Measurements from ENCODE around the gene TMEM163. TPM values are rescaled to one million over a fixed set of nuclear protein-coding genes. Genes with fewer than 3 reads are reported as not detected.

Gene TMEM163
- polyA plus RNA-seq, 3 donors from 2014 or later = 1.1 to 5.2 (median 2.8) TPM

DNA sequence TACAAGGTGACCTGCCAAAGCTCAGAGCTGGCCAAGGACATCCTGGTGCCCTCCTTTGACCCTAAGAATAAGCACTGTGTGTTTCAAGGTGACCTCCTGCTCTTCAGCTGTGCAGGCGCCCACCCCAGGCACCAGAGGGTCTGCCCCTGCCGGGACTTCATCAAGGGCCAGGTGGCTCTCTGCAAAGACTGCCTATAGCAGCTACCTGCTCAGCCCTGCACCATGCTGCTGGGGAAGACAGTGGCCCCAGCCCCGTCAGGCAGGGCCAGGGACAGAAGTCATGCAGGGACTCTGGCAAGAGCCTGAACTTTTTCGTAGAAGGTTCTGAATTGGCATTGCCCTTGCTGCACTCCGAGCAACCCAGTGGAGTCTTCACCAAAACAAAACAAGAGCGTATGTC, 270.1 kb downstream of the TMEM163 start:
- Mint-ChIP-seq H3K27ac (peak overlapping the region in 1 of 6 donors; percentile 46), H3K27me3 (ENCODE audit: low read depth in 3 of 3) (peaks cover 0 to 2% (median 2%) of the 10 kb centered on the region in 3 donors), H3K4me1 (peaks cover 1 to 5% of the 10 kb centered on the region in 2 donors), H3K4me3 (no peak overlapping the region), H3K9me3 (no peaks in the 10 kb centered on the region), H3K36me3 (peaks cover 0 to 6% (median 0%) of the 10 kb centered on the region in 3 donors)
- no peak for DNase-seq

DNA sequence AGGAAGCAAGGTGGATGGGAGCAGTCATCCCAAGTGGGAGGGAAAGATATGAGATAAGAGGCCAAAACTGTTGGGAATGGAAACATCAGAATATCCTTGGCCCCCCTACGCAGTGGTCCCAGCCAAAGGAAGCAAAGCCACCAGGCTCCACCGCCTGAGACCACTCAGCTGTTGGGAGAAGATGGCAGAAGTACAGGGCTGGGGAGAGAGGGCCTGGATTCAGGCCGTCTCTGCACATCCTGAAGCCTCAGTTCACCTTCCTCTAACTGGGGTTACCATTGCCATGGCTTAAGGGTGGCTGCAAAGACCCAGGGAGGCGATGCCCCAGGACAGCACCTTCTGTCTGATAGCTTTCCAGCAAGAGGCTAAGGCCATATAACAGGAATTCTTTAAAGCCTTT, 271.1 kb downstream of the TMEM163 start:
- Mint-ChIP-seq H3K4me1 (peaks cover 1 to 5% of the 10 kb centered on the region in 2 donors), H3K36me3 (peaks cover 0 to 10% (median 0%) of the 10 kb centered on the region in 3 donors), H3K27me3 (ENCODE audit: low read depth in 3 of 3) (peaks cover 0 to 2% (median 2%) of the 10 kb centered on the region in 3 donors), H3K27ac (no peak overlapping the region), H3K4me3 (no peak overlapping the region), H3K9me3 (no peaks in the 10 kb centered on the region)
- no peak for DNase-seq

DNA sequence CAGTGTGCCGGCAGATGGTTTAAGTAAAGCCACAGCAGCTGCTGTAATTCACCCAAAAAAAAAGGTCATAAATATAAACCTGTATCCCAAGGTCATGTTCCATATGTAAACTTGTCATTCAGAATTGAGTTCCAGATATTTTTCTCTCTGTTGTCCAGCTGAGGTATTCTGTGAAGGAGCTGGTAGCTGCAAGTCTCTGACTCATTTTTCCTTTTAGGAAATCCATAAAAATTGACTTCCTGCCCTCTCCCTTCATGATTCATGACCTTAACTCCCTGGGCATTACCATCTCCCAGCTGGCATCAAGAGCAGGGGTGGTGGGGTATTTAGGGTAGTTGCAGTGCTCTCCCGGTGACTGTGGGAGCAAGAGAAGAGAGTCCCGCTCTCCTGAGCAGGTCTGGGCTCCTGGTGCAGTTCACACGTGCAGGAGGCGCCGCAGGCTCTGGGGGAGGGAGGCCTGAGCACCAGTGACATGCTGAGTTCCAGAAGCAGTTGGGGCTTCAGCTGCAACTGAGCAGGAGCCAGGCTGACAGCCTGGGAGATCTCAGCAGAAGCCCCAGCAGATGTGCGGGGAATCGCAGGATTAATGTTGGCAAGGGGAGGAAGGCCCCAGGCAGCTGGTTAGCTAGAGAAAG, 272.3 kb downstream of the TMEM163 start:
- no peak overlapping the region for H3K4me3 Mint-ChIP-seq
- H3K36me3 Mint-ChIP-seq = peaks cover 0 to 16% (median 9%) of the 10 kb centered on the region in 3 donors
- no peaks in the 10 kb centered on the region for H3K9me3 Mint-ChIP-seq
- DNase-seq = no peak
- H3K27ac Mint-ChIP-seq = peak overlapping the region in 1 of 6 donors; percentile 5
- peaks cover 0 to 4% (median 2%) of the 10 kb centered on the region in 3 donors for H3K27me3 Mint-ChIP-seq (ENCODE audit: low read depth in 3 of 3)
- H3K4me1 Mint-ChIP-seq = peaks cover 1 to 5% of the 10 kb centered on the region in 2 donors

DNA sequence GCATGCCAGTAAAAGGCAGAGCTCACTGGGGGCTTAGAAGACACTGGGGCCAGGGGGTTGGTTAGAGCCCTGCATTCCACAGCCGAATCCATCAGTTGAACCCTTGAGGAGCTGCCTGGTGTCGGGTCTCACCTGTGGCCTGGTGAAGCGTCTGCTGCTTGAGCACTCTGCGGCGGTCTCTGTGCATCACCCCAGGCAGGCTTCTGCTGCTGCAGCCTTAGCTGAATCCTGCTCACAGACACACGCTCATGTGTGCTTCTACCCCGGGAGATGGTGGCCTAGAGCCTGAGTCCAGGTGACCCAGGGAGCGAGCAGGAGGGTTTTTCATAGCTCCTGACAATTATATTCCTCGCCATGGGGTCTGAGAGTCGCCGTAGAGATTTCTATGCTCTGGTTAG, 272.8 kb downstream of the TMEM163 start:
- H3K9me3 Mint-ChIP-seq = no peaks in the 10 kb centered on the region
- H3K4me1 Mint-ChIP-seq = peaks cover under 1 to 5% of the 10 kb centered on the region in 2 donors
- peaks cover 0 to 16% (median 9%) of the 10 kb centered on the region in 3 donors for H3K36me3 Mint-ChIP-seq
- H3K27ac Mint-ChIP-seq = no peak overlapping the region
- H3K4me3 Mint-ChIP-seq = no peak overlapping the region
- no peak for DNase-seq
- peaks cover 0 to 4% (median 2%) of the 10 kb centered on the region in 3 donors for H3K27me3 Mint-ChIP-seq (ENCODE audit: low read depth in 3 of 3)

DNA sequence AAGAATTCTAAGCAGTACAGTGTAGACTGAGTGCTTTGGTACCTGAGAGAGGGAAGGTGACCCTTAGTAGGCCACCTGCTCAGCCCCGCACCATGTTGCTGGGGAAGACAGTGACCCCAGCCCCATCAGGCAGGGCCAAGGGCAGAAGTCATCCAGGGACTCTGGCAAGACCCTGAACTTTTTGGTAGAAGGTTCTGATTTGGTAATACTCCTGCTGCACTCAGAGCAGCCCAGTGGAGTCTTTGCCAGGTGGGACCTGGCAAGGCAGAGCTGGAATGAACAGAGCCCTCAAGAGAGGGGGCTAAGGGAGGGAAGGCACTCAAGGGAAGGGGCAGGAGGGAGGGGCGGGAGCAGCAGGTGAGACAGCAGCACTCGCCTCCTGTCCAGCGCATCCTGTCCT, 273.7 kb downstream of the TMEM163 start:
- H3K9me3 Mint-ChIP-seq = no peaks in the 10 kb centered on the region
- H3K4me3 Mint-ChIP-seq = no peak overlapping the region
- H3K27me3 Mint-ChIP-seq (ENCODE audit: low read depth in 3 of 3) = peaks cover 0 to 4% (median 2%) of the 10 kb centered on the region in 3 donors

DNA sequence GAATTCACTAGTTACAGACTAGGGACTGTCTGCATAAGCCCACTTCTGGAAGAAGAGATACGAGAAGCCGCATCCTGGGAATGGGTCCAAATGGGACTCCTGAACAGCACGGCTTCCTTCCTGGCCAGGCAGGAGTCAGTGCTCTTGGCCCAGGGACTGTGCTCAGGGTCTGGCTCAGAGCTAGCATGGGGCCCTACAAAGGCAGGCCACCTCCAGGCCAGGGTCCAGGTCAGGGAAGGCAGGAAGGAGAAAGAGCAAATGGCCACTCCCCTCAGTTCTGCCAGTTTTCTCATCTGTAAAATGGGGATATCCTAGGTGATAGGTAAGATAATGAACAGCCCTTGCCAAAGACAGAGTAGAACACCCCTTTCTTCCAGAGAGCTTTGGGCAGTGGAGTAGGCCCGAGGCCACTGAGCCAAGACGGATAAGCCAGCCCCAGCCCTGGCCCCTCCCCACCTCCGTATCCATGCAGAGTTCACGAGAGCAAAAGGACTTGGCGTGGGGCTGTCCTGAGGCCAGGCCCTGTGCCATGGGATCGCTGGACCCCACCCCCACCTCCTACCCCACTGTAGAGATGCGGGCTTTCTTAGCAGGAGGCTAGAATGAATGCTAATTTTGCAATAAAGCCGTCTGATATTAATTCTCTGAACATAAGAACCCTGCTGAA, 274.9 kb downstream of the TMEM163 start:
- Mint-ChIP-seq H3K36me3 (peaks cover 6 to 21% (median 15%) of the 10 kb centered on the region in 3 donors), H3K4me3 (no peak overlapping the region), H3K27ac (no peak overlapping the region), H3K4me1 (peaks cover 0 to 5% of the 10 kb centered on the region in 2 donors), H3K9me3 (no peaks in the 10 kb centered on the region), H3K27me3 (ENCODE audit: low read depth in 3 of 3) (peaks cover 0 to 4% (median 2%) of the 10 kb centered on the region in 3 donors)
- no peak for DNase-seq

More for the DNA sequence above, 273.7 kb downstream of the TMEM163 start:
- Mint-ChIP-seq H3K36me3 (peaks cover under 1 to 20% (median 12%) of the 10 kb centered on the region in 3 donors), H3K27ac (no peak overlapping the region), H3K4me1 (peaks cover 0 to 5% of the 10 kb centered on the region in 2 donors)
- no peak for DNase-seq

DNA sequence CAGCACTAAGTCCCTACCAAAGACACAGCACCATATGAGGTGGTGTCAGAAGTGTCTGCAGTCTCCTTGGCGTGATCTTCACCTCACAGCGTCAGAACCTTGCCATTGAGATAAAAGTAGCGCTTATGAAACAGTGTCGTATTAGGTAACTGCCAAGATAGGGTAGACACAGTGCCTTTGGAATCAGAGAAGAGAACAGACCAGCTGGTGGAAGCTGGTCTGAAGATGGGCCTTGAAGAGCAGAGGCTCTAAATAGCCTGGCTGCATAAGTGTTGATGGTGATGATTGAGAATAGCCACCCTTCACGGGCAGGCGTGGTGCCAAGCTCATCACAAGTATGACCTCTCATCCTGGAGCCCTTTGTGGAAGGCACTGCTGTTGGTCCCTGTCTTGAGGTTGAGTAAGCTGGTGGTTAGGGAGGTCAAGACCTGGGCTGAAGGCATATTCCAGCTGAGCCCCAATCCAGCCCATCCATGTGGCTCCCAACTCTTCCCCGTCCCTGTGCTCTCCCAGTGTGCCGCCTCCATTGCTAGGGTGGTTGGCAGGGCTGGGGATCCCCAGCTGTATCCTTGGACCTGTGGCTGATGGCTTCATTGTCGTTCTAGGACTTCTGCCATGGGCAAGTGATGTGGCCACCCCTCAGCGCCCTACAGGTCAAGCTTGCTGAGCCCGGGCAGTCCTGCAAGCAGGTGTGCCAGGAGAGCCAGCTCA, 277.5 kb downstream of the TMEM163 start:
- Mint-ChIP-seq H3K9me3 (no peaks in the 10 kb centered on the region), H3K36me3 (peaks cover 6 to 25% (median 15%) of the 10 kb centered on the region in 3 donors), H3K27me3 (ENCODE audit: low read depth in 3 of 3) (peaks cover 0 to 4% (median 0%) of the 10 kb centered on the region in 3 donors), H3K27ac (no peak overlapping the region), H3K4me3 (no peak overlapping the region), H3K4me1 (peaks cover 0 to 5% of the 10 kb centered on the region in 2 donors)
- DNase-seq = no peak

DNA sequence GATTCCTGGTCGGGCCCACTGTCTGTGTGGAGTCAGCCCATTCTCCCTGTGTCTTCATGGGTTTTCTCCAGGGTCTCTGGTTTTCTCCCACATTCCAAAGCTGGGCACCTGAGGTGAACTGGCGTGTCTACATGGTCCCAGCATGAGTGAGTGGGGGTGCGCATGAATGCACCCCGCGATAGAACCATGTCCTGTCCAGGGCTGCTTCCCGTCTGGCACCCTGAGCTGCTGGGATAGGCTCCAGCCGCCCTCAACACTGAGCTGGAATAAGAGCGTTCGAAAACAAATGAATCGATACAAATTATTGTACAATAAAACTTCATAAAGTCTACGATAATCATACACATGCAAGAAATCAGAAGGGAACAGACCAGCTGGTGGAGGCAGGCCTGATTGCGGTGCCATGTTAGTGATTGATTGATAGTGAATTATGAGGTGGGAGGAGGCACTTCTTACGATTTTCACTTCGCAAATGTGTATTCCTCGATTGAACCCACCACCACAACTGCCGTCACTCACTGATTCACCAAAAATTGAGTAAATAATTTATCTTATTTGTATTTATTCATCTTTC, 278.4 kb downstream of the TMEM163 start:
- peaks cover 0 to 2% (median 0%) of the 10 kb centered on the region in 3 donors for H3K27me3 Mint-ChIP-seq (ENCODE audit: low read depth in 3 of 3)
- peaks cover 7 to 25% (median 16%) of the 10 kb centered on the region in 3 donors for H3K36me3 Mint-ChIP-seq
- no peaks in the 10 kb centered on the region for H3K9me3 Mint-ChIP-seq
- H3K27ac Mint-ChIP-seq = no peak overlapping the region
- peaks cover 0 to 5% of the 10 kb centered on the region in 2 donors for H3K4me1 Mint-ChIP-seq
- no peak overlapping the region for H3K4me3 Mint-ChIP-seq
- DNase-seq = no peak

DNA sequence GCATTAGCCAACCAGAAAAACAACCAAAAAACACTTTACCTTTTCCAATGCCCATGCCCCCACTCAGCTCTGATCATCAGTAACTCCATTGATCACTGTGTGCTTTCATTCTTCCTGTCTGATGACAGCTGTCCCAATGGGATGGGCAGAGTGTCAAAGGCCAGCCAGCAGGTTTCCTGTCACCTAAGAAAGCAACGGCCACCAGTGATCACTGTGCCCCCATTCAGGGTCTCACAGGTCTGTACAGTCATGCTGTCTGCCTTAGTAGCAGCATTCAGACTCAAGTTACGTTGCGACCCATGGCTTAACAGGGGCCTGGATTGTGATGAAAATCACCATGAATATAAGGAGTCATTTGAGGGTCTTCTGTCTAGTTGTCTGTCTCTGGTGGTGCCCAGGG, 280.4 kb downstream of the TMEM163 start:
- no peak overlapping the region for H3K4me3 Mint-ChIP-seq
- H3K4me1 Mint-ChIP-seq = no peaks in the 10 kb centered on the region
- H3K36me3 Mint-ChIP-seq = peaks cover 18 to 34% (median 21%) of the 10 kb centered on the region in 3 donors
- no peak overlapping the region for H3K27ac Mint-ChIP-seq
- no peak for DNase-seq
- no peaks in the 10 kb centered on the region for H3K9me3 Mint-ChIP-seq
- peaks cover 0 to 3% (median 0%) of the 10 kb centered on the region in 3 donors for H3K27me3 Mint-ChIP-seq (ENCODE audit: low read depth in 3 of 3)

DNA sequence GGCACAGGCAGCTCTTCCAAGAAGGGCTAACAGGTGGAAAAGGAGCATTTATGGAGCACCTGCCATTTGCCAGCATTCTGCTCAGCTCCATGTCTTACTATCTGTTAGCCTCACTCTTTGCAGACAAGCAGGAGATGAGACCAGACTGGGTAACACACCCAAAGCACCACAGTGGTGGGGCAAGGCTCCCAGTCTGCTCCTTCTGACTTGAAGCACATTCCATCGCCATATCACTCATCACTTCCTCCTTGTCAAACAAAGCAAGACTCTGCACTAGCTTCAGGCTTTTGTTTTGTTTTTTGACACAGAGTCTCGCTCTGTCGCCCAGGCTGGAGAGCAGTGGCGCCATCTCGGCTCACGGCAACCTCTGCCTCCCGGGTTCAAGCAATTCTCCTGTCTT, 282.1 kb downstream of the TMEM163 start:
- Mint-ChIP-seq H3K9me3 (no peaks in the 10 kb centered on the region), H3K27me3 (ENCODE audit: low read depth in 3 of 3) (peaks cover 0 to 3% (median 0%) of the 10 kb centered on the region in 3 donors), H3K27ac (no peak overlapping the region), H3K36me3 (peaks cover 13 to 42% (median 18%) of the 10 kb centered on the region in 3 donors), H3K4me1 (no peaks in the 10 kb centered on the region), H3K4me3 (no peak overlapping the region)
- no peak for DNase-seq

DNA sequence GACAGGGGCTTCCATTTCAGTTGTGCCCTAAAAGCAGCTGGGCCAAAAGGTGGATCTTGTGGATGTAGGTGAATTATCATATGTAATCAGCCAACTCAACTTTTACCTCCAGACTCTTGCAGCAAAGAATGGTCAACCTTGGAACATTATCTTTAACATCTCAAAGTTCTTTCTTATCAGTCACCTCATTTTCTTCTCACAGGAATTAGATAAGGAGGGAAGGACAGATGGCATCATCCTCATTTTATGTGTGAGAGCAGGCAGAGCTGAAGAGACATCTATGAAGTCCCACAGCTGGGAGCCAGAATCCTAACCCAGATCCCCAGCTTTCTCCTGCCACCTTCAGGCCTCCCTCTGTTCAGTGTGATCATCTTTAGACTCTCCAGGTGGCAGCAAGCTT, 282.9 kb downstream of the TMEM163 start:
- H3K4me1 Mint-ChIP-seq = no peaks in the 10 kb centered on the region
- no peak overlapping the region for H3K4me3 Mint-ChIP-seq
- DNase-seq = no peak
- H3K27ac Mint-ChIP-seq = no peak overlapping the region
- H3K9me3 Mint-ChIP-seq = no peaks in the 10 kb centered on the region
- H3K27me3 Mint-ChIP-seq (ENCODE audit: low read depth in 3 of 3) = peaks cover 0 to 3% (median 0%) of the 10 kb centered on the region in 3 donors
- peaks cover 13 to 45% (median 18%) of the 10 kb centered on the region in 3 donors for H3K36me3 Mint-ChIP-seq

DNA sequence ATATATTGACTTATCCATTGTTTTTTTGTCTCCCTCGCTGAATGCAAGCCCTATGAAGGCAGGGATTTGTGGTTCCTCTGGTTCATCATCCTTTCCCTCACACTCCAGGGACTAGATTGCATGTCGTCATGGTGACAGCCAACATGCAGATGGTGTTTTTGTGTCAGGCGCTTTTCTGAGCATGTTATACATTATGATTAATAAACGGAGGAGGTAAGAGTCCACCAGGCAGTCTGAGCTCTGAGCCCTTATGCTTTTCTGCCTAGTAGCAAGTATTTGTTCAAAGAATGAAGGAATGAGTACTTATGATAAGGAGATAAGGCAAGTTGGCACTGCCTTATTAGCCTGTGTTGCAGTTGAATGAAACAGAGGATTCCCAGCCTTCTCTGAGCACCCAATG, 283.3 kb downstream of the TMEM163 start:
- Mint-ChIP-seq H3K4me1 (no peaks in the 10 kb centered on the region), H3K4me3 (no peak overlapping the region), H3K36me3 (peaks cover 13 to 48% (median 18%) of the 10 kb centered on the region in 3 donors), H3K27me3 (ENCODE audit: low read depth in 3 of 3) (peaks cover 0 to 3% (median 0%) of the 10 kb centered on the region in 3 donors), H3K27ac (no peak overlapping the region), H3K9me3 (no peaks in the 10 kb centered on the region)
- no peak for DNase-seq

DNA sequence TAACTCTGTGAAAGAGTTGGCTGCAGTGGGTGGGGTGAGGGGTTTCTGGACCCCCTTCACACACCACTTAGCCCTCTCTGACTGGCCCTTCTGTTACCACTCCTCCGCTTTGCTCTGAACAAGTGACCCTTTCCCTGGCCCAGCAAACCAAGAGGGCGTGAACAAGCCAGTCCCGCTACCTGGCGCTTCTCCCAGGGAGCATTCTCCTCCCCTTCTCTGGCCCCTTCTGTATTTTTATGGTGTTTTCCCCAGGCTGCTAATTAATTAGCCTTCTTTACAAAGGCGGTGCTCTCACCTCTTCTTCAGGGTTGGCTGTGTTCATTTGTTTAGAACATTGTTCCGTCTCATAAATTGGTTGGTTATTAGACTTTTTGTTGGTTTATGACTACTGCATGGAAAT, 284.8 kb downstream of the TMEM163 start:
- H3K9me3 Mint-ChIP-seq = no peaks in the 10 kb centered on the region
- H3K36me3 Mint-ChIP-seq = peaks cover 8 to 47% (median 15%) of the 10 kb centered on the region in 3 donors
- H3K4me3 Mint-ChIP-seq = no peak overlapping the region
- no peak for DNase-seq
- no peak overlapping the region for H3K27ac Mint-ChIP-seq
- no peaks in the 10 kb centered on the region for H3K4me1 Mint-ChIP-seq
- peaks cover 0 to 5% (median 0%) of the 10 kb centered on the region in 3 donors for H3K27me3 Mint-ChIP-seq (ENCODE audit: low read depth in 3 of 3)

Measured in immature natural killer cell (primary cell).